Caco-2 (cell line): ENCODE data around the gene ANKRD45. TPM values are rescaled to one million over a fixed set of nuclear protein-coding genes. Genes with fewer than 3 reads are reported as not detected.
"Not testable (repeated sequence)": the region's sequence is repeated elsewhere in the genome, so short reads cannot be mapped to it uniquely, and the experiment has no call there.

Experiments
- BruUV-seq: library from RNA; stranded (reverse); fragments of 400-500 nt; replicated peaks from 2 replicates; lab custom pipeline; 2021; lab: Mats Ljungman, UMichigan
- CTCF ChIA-PET: fragments of 300-600 bp; sonication (Branson Sonifier 250); formaldehyde crosslinking; loops from one replicate; lab custom pipeline; 2022; ENCODE audit warnings: antibody characterized with exemption; lab: Charles Lee
- POLR2A ChIA-PET: fragments of 300-600 bp; sonication (Branson Sonifier 250); formaldehyde crosslinking; loops from one replicate; lab custom pipeline; 2022; ENCODE audit warnings: antibody characterized with exemption; lab: Charles Lee
- DNase-seq, 2 experiments: peaks; one replicate each; pipeline versions ENCODE4 v3.0.0 to v3.0.0-alpha.2; 2020 to 2022
- H3K27me3 ChIP-seq: replicated peaks from 2 replicates; pipeline ENCODE4 v1.6.0; 2011; ENCODE audit warnings: low read length; ENCODE audit not compliant: control insufficient read depth, insufficient read depth
- H3K36me3 ChIP-seq: 2 replicates; pipeline ENCODE4 v1.5.1; 2011; ENCODE audit warnings: low read length; ENCODE audit not compliant: control insufficient read depth, insufficient read depth
- H3K4me1 ChIP-seq: fragments of 250-450 bp; sonication (Bioruptor Pico); 2 replicates; pipeline ENCODE4 v1.5.1; 2020; ENCODE audit warnings: mild to moderate bottlenecking
- H3K4me3 ChIP-seq: 2 replicates; pipeline ENCODE4 v1.5.1; 2011; ENCODE audit warnings: low read depth, mild to moderate bottlenecking, control low read depth, low read length
- H3K9me3 ChIP-seq: fragments of 250-450 bp; sonication (Bioruptor Pico); 2 replicates; pipeline ENCODE4 v1.5.1; 2020; ENCODE audit warnings: mild to moderate bottlenecking, moderate library complexity
- H3K27ac Mint-ChIP-seq: one replicate; pipeline ENCODE4 v1.8.0; 2022; ENCODE audit warnings: mixed read lengths; ENCODE audit not compliant: unreplicated experiment
- H3K27me3 Mint-ChIP-seq: one replicate; pipeline ENCODE4 v1.8.0; 2022; ENCODE audit warnings: mixed read lengths; ENCODE audit not compliant: insufficient read depth, unreplicated experiment
- H3K36me3 Mint-ChIP-seq: one replicate; pipeline ENCODE4 v1.8.0; 2022; ENCODE audit warnings: mild to moderate bottlenecking, mixed read lengths; ENCODE audit not compliant: insufficient read depth, unreplicated experiment
- H3K4me1 Mint-ChIP-seq: one replicate; pipeline ENCODE4 v1.8.0; 2022; ENCODE audit warnings: low read depth, mixed read lengths; ENCODE audit not compliant: unreplicated experiment
- H3K4me3 Mint-ChIP-seq: one replicate; pipeline ENCODE4 v1.8.0; 2022; ENCODE audit warnings: mild to moderate bottlenecking, moderate library complexity, mixed read lengths; ENCODE audit not compliant: unreplicated experiment
- H3K9me3 Mint-ChIP-seq: one replicate; pipeline ENCODE4 v1.8.0; 2022; ENCODE audit warnings: mixed read lengths; ENCODE audit not compliant: unreplicated experiment
- intact Hi-C: fragments of 100-400 bp; cut with micrococcal nuclease; formaldehyde crosslinking; loops from one replicate; pipeline ENCODE4 v1.10.0; 2022; ENCODE audit not compliant: unreplicated experiment
- total RNA-seq: library from RNA; stranded (reverse); gene quantifications from 2 replicates; pipeline ENCODE4 v1.2.3, GENCODE V29; 2022
- TF ChIP-seq, protein P1 (sequence below), 2 experiments: fragments of 200-600 bp in 1 of 2; IDR thresholded peaks; 1 replicate in 1 of 2; 2 replicates in 1 of 2; pipeline versions ENCODE4 v1.5.1 to v1.8.0; 2011 to 2022; ENCODE audit warnings: antibody characterized with exemption in 1 of 2, control low read depth in 1 of 2, inconsistent platforms in 1 of 2, low read depth in 1 of 2, low read length in 1 of 2, mild to moderate bottlenecking in 1 of 2, moderate library complexity in 1 of 2; ENCODE audit not compliant: insufficient read depth in 1 of 2, severe bottlenecking in 1 of 2, unreplicated experiment in 1 of 2

Gene ANKRD45
- total RNA-seq, 1 experiment from 2014 or later, result not detected

DNA sequence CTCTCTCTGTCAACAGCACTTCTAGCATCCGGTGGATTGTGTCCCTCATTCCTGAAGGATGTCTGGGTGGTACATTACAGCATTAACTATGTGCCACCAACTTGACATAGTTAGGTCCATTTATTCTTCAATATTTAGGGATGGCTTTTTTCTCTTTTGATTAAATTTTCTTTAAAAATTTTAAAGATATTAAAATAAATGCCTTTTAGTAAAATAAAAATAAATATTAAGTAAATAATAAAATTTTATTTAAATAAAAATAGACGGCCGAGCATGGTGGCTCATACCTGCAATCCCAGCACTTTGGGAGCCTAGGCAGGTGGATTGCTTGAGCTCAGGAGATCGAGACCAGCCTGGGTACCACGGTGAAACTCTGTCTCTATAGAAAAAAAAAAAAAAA, 35.5 kb upstream of the ANKRD45 start:
- Mint-ChIP-seq H3K27me3 (no peaks in the 10 kb centered on the region), H3K4me1 (no peaks in the 10 kb centered on the region), H3K36me3 (no peaks in the 10 kb centered on the region), H3K27ac (no peak overlapping the region), H3K4me3 (no peak overlapping the region), H3K9me3 (no peaks in the 10 kb centered on the region)
- Histone ChIP-seq H3K36me3 (no peaks in the 10 kb centered on the region), H3K27me3 (no peaks in the 10 kb centered on the region), H3K4me3 (no peak overlapping the region), H3K9me3 (no peaks in the 10 kb centered on the region), H3K4me1 (no peaks in the 10 kb centered on the region)
- ChIA-PET POLR2A (no interaction called here), CTCF (interaction anchor here (1.2 kb wide), 1 partner anchor 10 kb away, joined by 3 read pairs; the partner anchor contains the start of gene KLHL20)
- no peak for DNase-seq
- TF ChIP-seq, protein P1, sequence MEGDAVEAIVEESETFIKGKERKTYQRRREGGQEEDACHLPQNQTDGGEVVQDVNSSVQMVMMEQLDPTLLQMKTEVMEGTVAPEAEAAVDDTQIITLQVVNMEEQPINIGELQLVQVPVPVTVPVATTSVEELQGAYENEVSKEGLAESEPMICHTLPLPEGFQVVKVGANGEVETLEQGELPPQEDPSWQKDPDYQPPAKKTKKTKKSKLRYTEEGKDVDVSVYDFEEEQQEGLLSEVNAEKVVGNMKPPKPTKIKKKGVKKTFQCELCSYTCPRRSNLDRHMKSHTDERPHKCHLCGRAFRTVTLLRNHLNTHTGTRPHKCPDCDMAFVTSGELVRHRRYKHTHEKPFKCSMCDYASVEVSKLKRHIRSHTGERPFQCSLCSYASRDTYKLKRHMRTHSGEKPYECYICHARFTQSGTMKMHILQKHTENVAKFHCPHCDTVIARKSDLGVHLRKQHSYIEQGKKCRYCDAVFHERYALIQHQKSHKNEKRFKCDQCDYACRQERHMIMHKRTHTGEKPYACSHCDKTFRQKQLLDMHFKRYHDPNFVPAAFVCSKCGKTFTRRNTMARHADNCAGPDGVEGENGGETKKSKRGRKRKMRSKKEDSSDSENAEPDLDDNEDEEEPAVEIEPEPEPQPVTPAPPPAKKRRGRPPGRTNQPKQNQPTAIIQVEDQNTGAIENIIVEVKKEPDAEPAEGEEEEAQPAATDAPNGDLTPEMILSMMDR (IDR thresholded peaks at IDR 0.05; ENCODE audit: insufficient read depth in 1 of 2, low read depth in 1 of 2, low read length in 1 of 2, severe bottlenecking in 1 of 2, unreplicated experiment in 1 of 2), result no peak
- no TSS peak for BruUV-seq
- intact Hi-C loops, result no loop called here

DNA sequence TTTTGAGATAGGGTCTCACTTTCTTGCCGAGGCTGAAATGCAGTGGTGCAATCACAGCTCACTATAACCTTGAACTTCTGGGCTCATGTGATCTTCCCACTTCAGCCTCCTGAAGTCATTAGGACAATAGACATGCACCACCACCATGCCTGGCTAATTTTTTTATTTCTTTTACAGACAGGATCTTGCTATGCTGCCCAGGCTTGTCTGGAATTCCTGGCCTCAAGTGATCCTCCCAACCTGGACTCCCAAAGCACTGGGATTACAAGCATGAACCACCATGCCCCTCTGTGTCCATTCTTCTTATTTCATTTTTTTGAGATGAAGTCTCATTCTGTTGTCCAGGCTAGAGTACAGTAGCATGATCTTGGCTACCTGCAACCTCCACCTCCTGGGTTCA, 33.1 kb upstream of the ANKRD45 start:
- H3K9me3 Mint-ChIP-seq, result no peaks in the 10 kb centered on the region
- ChIA-PET CTCF (no interaction called here), POLR2A (no interaction called here)
- H3K27me3 Mint-ChIP-seq, result peaks cover 14% of the 10 kb centered on the region
- Histone ChIP-seq H3K27me3 (no peaks in the 10 kb centered on the region), H3K9me3 (no peaks in the 10 kb centered on the region), H3K36me3 (no peaks in the 10 kb centered on the region), H3K4me3 (no peak overlapping the region), H3K4me1 (no peaks in the 10 kb centered on the region)
- no peak overlapping the region for H3K27ac Mint-ChIP-seq
- H3K4me1 Mint-ChIP-seq, result no peaks in the 10 kb centered on the region
- no peak for DNase-seq
- no peaks in the 10 kb centered on the region for H3K36me3 Mint-ChIP-seq
- H3K4me3 Mint-ChIP-seq, result no peak overlapping the region
- intact Hi-C loops, result no loop called here
- TF ChIP-seq, protein P1 (IDR thresholded peaks at IDR 0.05; ENCODE audit: insufficient read depth in 1 of 2, low read depth in 1 of 2, low read length in 1 of 2, severe bottlenecking in 1 of 2, unreplicated experiment in 1 of 2), result no peak
- no TSS peak for BruUV-seq

DNA sequence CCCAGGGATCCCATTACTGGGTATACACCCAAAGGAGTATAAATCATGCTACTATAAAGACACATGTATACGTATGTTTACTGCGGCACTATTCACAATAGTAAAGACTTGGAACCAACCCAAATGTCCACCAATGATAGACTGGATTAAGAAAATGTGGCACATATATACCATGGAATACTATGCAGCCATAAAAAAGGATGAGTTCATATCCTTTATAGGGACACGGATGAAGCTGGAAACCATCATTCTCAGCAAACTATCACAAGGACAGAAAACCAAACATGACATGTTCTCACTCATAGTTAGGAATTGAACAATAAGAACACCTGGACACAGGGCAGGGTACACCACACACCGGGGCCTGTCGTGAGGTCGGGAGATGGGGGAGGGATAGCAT, 31.6 kb upstream of the ANKRD45 start:
- H3K4me3 Mint-ChIP-seq, H3K36me3 Mint-ChIP-seq, H3K27ac Mint-ChIP-seq, DNase-seq, H3K4me1 ChIP-seq, H3K4me3 ChIP-seq, H3K9me3 Mint-ChIP-seq, H3K36me3 ChIP-seq, H3K9me3 ChIP-seq, H3K4me1 Mint-ChIP-seq, H3K27me3 ChIP-seq, BruUV-seq, CTCF ChIA-PET, POLR2A ChIA-PET, intact Hi-C loops: not testable (repeated sequence)
- peaks cover 17% of the 10 kb centered on the region for H3K27me3 Mint-ChIP-seq

DNA sequence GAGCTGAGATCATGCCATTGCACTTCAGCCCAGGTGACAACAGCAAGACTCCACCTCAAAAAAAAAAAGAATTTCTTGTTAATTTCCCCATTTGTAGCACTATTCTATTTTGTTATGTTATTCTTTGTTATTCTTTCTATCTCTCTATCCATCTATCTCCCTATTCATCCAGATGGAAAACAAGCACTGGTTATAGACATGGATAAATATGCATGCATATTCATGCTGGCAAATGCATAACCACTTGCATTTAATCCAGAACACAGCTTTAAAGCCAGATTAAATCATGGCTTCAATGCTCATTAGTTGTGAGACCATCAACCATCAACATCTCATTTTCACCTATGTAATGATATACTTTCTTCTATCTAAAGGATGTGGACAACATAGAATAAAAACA, 23.6 kb upstream of the ANKRD45 start:
- H3K4me1 Mint-ChIP-seq, result peaks cover 10% of the 10 kb centered on the region
- ChIA-PET POLR2A (no interaction called here), CTCF (no interaction called here)
- H3K27me3 Mint-ChIP-seq, result peaks cover 17% of the 10 kb centered on the region
- intact Hi-C loops, result no loop called here
- H3K27me3 ChIP-seq, result no peaks in the 10 kb centered on the region
- H3K4me1 ChIP-seq, result no peaks in the 10 kb centered on the region
- no peaks in the 10 kb centered on the region; the same call in 1 of the 2 replicates for H3K9me3 ChIP-seq
- H3K27ac Mint-ChIP-seq, result no peak overlapping the region
- H3K4me3 Mint-ChIP-seq, result no peak overlapping the region
- DNase-seq, result no peak
- peaks cover 12% of the 10 kb centered on the region for H3K9me3 Mint-ChIP-seq
- no TSS peak for BruUV-seq
- H3K4me3 ChIP-seq, result no peak overlapping the region
- TF ChIP-seq, protein P1 (IDR thresholded peaks at IDR 0.05; ENCODE audit: insufficient read depth in 1 of 2, low read depth in 1 of 2, low read length in 1 of 2, severe bottlenecking in 1 of 2, unreplicated experiment in 1 of 2), result no peak
- H3K36me3 Mint-ChIP-seq, result no peaks in the 10 kb centered on the region
- no peaks in the 10 kb centered on the region for H3K36me3 ChIP-seq
